Fibroblast of the aortic adventitia (primary cell): Measurements from ENCODE around the gene CD2AP. TPM values are rescaled to one million over a fixed set of nuclear protein-coding genes. Genes with fewer than 3 reads are reported as not detected.

Experiments
- DNase-seq: peaks from one replicate; pipeline ENCODE4 v3.0.0-alpha.2; 2010; ENCODE audit warnings: low read depth
- H3K4me3 ChIP-seq: 2 replicates; pipeline ENCODE4 v1.5.1; 2011; ENCODE audit warnings: low read depth, mild to moderate bottlenecking, control low read depth, low read length, moderate library complexity
- CTCF ChIP-seq: IDR thresholded peaks from 2 replicates; pipeline ENCODE4 v1.5.1; 2011; ENCODE audit warnings: mild to moderate bottlenecking, low read length, control low read depth, inconsistent platforms; ENCODE audit not compliant: insufficient read depth
- total RNA-seq: library from RNA; depleted of rRNA; stranded (reverse); fragments of >200 nt; gene quantifications from 2 replicates; pipeline ENCODE4 v1.2.3, GENCODE V29; 2012; ENCODE audit warnings: low replicate concordance

CD2AP gene
- total RNA-seq, 1 donor: 33.3 TPM

- DNase-seq: no peak
- no peak for TF ChIP-seq CTCF
- no peak overlapping the region for H3K4me3 ChIP-seq
These were observed 14.8 kb downstream of the CD2AP start for GRCh38 chr6:47492355-47492754.

GRCh38 chr6:47495207-47495606 is 17.6 kb downstream of the CD2AP start:
- no peak overlapping the region for H3K4me3 ChIP-seq
- no peak for TF ChIP-seq CTCF
- DNase-seq: no peak

GRCh38 chr6:47495954-47496545 is 18.5 kb downstream of the CD2AP start:
- no peak for DNase-seq
- no peak for TF ChIP-seq CTCF
- no peak overlapping the region for H3K4me3 ChIP-seq

DNA sequence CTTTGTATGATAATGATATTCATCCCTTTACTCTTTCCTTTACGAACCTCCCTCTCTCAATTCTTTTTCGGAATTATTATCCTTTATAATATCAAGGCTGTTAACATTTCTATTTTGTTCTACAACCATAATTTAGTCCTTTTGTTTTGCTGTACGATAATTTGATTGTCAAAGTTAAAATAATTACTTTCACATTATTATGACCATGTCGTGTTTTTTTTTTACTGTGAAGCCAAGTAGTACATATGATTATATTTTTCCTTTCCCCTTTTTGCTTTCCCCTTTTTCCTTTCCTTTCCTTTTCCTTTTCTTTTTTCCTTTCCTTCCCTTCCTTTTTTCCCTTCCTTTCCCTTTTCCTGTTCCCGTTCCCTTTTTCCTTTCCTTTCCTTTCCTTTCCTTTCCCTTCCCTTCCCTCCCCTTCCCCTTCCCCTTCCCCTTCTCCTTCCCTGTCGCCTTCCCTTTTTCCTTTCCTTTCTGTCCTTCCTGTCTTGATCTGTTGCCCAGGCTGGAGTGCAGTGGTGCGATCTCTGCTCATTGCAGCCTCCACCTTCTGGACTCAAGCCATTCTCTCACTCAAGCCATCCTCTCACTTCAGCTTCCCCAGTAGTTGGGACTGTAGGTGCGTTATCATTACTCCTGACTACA is 19.5 kb downstream of the CD2AP start:
- DNase-seq: no peak
- TF ChIP-seq CTCF: no peak
- no peak overlapping the region for H3K4me3 ChIP-seq

DNA sequence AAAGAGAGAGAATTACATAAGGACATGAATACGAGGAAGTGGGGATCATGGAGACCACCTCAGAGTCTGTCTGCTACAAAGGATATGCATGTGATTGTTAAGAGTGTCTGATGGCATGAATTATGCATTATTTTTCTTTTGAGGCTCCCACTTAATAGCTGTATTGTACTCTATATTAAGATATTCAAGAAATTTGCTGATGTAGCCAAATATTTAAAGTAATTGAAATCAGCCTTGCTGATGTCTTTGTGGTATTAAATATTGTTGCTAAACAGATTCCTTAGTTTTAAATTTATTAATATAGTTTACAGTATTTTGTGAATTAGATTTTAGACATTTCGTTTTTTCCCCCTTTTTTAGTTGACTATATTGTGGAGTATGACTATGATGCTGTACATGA is 25.3 kb downstream of the CD2AP start:
- no peak for TF ChIP-seq CTCF
- H3K4me3 ChIP-seq: no peak overlapping the region
- no peak for DNase-seq

DNA sequence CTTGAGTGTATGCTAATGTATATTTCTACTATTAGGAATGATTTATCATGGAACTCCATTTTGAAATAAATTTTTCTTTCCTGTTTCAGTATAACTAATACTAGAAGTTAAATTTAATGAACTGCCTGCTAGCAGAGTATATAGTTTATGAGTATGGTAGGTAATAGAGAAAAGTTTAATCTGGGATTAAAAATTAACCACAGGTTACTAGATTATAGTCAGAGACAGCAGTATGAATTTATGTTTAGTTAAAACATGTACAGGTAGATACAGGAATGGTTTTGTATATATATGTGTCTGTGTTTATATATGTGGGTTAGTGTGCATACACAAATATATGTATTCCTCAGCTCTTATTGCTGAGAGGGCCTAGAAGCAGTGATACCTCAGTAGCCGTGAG is 32.3 kb downstream of the CD2AP start:
- no peak for DNase-seq

More for the DNA sequence above, 32.3 kb downstream of the CD2AP start:
- no peak overlapping the region for H3K4me3 ChIP-seq
- no peak for TF ChIP-seq CTCF
